Activated CD4-positive, alpha-beta T cell treated with anti-CD3 and anti-CD28 coated beads, Interleukin-2, amount 10 ng/mL, durations not matched to agents 7 days and 5 days (primary cell): ENCODE results near the gene SHOC1. TPM values are rescaled to one million over a fixed set of nuclear protein-coding genes. Genes with fewer than 3 reads are reported as not detected.
"Not testable (repeated sequence)": the region's sequence is repeated elsewhere in the genome, so short reads cannot be mapped to it uniquely, and the experiment has no call there.

Experiments
- CTCF ChIA-PET: fragments of 350-600 bp; sonication (Branson Sonifier 250); formaldehyde crosslinking; loops from one replicate; lab custom pipeline; 2021; ENCODE audit warnings: antibody characterized with exemption; lab: Charles Lee
- POLR2A ChIA-PET: fragments of 350-600 bp; sonication (Branson Sonifier 250); formaldehyde crosslinking; loops from one replicate; lab custom pipeline; 2021; ENCODE audit warnings: antibody characterized with exemption; lab: Charles Lee
- DNase-seq: peaks from one replicate; pipeline ENCODE4 v3.0.0-alpha.2; 2020
- H3K27ac Mint-ChIP-seq: one replicate; pipeline ENCODE4 v1.8.0; 2021; ENCODE audit warnings: mild to moderate bottlenecking, moderate library complexity, mixed read lengths
- H3K27me3 Mint-ChIP-seq: one replicate; pipeline ENCODE4 v1.8.0; 2021; ENCODE audit warnings: mixed read lengths
- H3K36me3 Mint-ChIP-seq: one replicate; pipeline ENCODE4 v1.8.0; 2021; ENCODE audit warnings: low read depth, mixed read lengths
- H3K4me1 Mint-ChIP-seq: one replicate; pipeline ENCODE4 v1.8.0; 2021; ENCODE audit warnings: mixed read lengths
- H3K4me3 Mint-ChIP-seq: one replicate; pipeline ENCODE4 v1.8.0; 2021; ENCODE audit warnings: mild to moderate bottlenecking, moderate library complexity, mixed read lengths
- H3K9me3 Mint-ChIP-seq: one replicate; pipeline ENCODE4 v1.8.0; 2021; ENCODE audit warnings: mixed read lengths
- total RNA-seq, 2 experiments: library from RNA; stranded (reverse); gene quantifications; one replicate each; pipeline ENCODE4 v1.2.3, GENCODE V29; 2021

The SHOC1 gene
- total RNA-seq, 2 experiments from 2014 or later: not detected

GRCh38 chr9:111799506-111799905 is 4.8 kb upstream of the SHOC1 start:
- ChIA-PET POLR2A (no interaction called here), CTCF (no interaction called here)
- Mint-ChIP-seq H3K4me1 (peaks cover 8% of the 10 kb centered on the region), H3K4me3 (no peak overlapping the region), H3K27me3 (no peaks in the 10 kb centered on the region), H3K9me3 (no peaks in the 10 kb centered on the region), H3K36me3 (no peaks in the 10 kb centered on the region), H3K27ac (no peak overlapping the region)
- no peak for DNase-seq

GRCh38 chr9:111798786-111799185 is 4.0 kb upstream of the SHOC1 start:
- Mint-ChIP-seq H3K4me3 (no peak overlapping the region), H3K4me1 (peaks cover under 1% of the 10 kb centered on the region), H3K9me3 (no peaks in the 10 kb centered on the region), H3K36me3 (no peaks in the 10 kb centered on the region), H3K27ac (no peak overlapping the region), H3K27me3 (no peaks in the 10 kb centered on the region)
- no peak for DNase-seq
- POLR2A ChIA-PET: no interaction called here
- CTCF ChIA-PET: no interaction called here

GRCh38 chr9:111795557-111795839 is 761 bp upstream of the SHOC1 start:
- CTCF ChIA-PET: no interaction called here
- Mint-ChIP-seq H3K36me3 (no peaks in the 10 kb centered on the region), H3K4me3 (no peak overlapping the region), H3K27ac (no peak overlapping the region), H3K27me3 (no peaks in the 10 kb centered on the region), H3K9me3 (no peaks in the 10 kb centered on the region), H3K4me1 (no peaks in the 10 kb centered on the region)
- DNase-seq: no peak
- POLR2A ChIA-PET: no interaction called here

- H3K4me3 Mint-ChIP-seq, POLR2A ChIA-PET, H3K4me1 Mint-ChIP-seq, H3K27me3 Mint-ChIP-seq, DNase-seq, H3K9me3 Mint-ChIP-seq, H3K36me3 Mint-ChIP-seq, CTCF ChIA-PET, H3K27ac Mint-ChIP-seq: not testable (repeated sequence)
Measured at GRCh38 chr9:111791821-111792220, 2.9 kb downstream of the SHOC1 start.

- Mint-ChIP-seq H3K27me3 (peaks cover 2% of the 10 kb centered on the region), H3K4me1 (no peaks in the 10 kb centered on the region), H3K27ac (no peak overlapping the region), H3K9me3 (peaks cover 6% of the 10 kb centered on the region), H3K36me3 (peaks cover under 1% of the 10 kb centered on the region), H3K4me3 (no peak overlapping the region)
- POLR2A ChIA-PET: no interaction called here
- no peak for DNase-seq
- CTCF ChIA-PET: no interaction called here
Measured at GRCh38 chr9:111789881-111790280, 4.9 kb downstream of the SHOC1 start.

- ChIA-PET CTCF (interaction anchor here (1.6 kb wide), 1 partner anchor 85 kb away, joined by 4 read pairs; no protein-coding TSS in a partner anchor), POLR2A (interaction anchor here (0.6 kb wide), 1 partner anchor 222 kb away, joined by 3 read pairs; no protein-coding TSS in a partner anchor)
- H3K36me3 Mint-ChIP-seq: peaks cover 5% of the 10 kb centered on the region
- H3K27me3 Mint-ChIP-seq: no peaks in the 10 kb centered on the region
- H3K4me1 Mint-ChIP-seq: no peaks in the 10 kb centered on the region
- H3K27ac Mint-ChIP-seq: no peak overlapping the region
- no peak for DNase-seq
- H3K9me3 Mint-ChIP-seq: peaks cover 6% of the 10 kb centered on the region
- H3K4me3 Mint-ChIP-seq: no peak overlapping the region
Measured at GRCh38 chr9:111783857-111784256, 10.9 kb downstream of the SHOC1 start.

- Mint-ChIP-seq H3K9me3 (peaks cover 6% of the 10 kb centered on the region), H3K27ac (no peak overlapping the region), H3K4me1 (no peaks in the 10 kb centered on the region), H3K27me3 (no peaks in the 10 kb centered on the region), H3K36me3 (peaks cover 5% of the 10 kb centered on the region), H3K4me3 (no peak overlapping the region)
- no peak for DNase-seq
- CTCF ChIA-PET: interaction anchor here (1.6 kb wide), 1 partner anchor 85 kb away, joined by 4 read pairs; no protein-coding TSS in a partner anchor
- POLR2A ChIA-PET: no interaction called here
Measured at GRCh38 chr9:111783424-111783823, 11.3 kb downstream of the SHOC1 start.

GRCh38 chr9:111766066-111766465 is 28.7 kb downstream of the SHOC1 start:
- Mint-ChIP-seq H3K36me3 (peaks cover 10% of the 10 kb centered on the region), H3K4me1 (no peaks in the 10 kb centered on the region), H3K27ac (no peak overlapping the region), H3K9me3 (peaks cover 14% of the 10 kb centered on the region), H3K4me3 (no peak overlapping the region), H3K27me3 (no peaks in the 10 kb centered on the region)
- POLR2A ChIA-PET: no interaction called here
- CTCF ChIA-PET: interaction anchor here (0.6 to 1.0 kb wide), 2 partner anchors 9 to 178 kb away, joined by 3 read pairs; no protein-coding TSS in a partner anchor
- no peak for DNase-seq

GRCh38 chr9:111762556-111762955 is 32.2 kb downstream of the SHOC1 start:
- Mint-ChIP-seq H3K9me3 (peaks cover 12% of the 10 kb centered on the region), H3K27me3 (peaks cover 4% of the 10 kb centered on the region), H3K36me3 (peaks cover 6% of the 10 kb centered on the region), H3K4me1 (peaks cover 3% of the 10 kb centered on the region), H3K27ac (no peak overlapping the region), H3K4me3 (no peak overlapping the region)
- DNase-seq: no peak
- POLR2A ChIA-PET: interaction anchor here (0.7 kb wide), 1 partner anchor 315 kb away, joined by 3 read pairs; no protein-coding TSS in a partner anchor
- CTCF ChIA-PET: no interaction called here

- Mint-ChIP-seq H3K27me3 (peaks cover 4% of the 10 kb centered on the region), H3K36me3 (no peaks in the 10 kb centered on the region), H3K4me1 (peaks cover 3% of the 10 kb centered on the region), H3K4me3 (no peak overlapping the region), H3K27ac (no peak overlapping the region), H3K9me3 (no peaks in the 10 kb centered on the region)
- ChIA-PET POLR2A (interaction anchor here (0.6 kb wide), 1 partner anchor 162 kb away, joined by 3 read pairs; no protein-coding TSS in a partner anchor), CTCF (interaction anchor here (0.8 to 2.2 kb wide), 5 partner anchors 9 to 338 kb away, joined by 3 to 6 read pairs (median 4); no protein-coding TSS in a partner anchor)
- DNase-seq: peak; percentile 72
Measured at GRCh38 chr9:111759762-111760639, 34.7 kb downstream of the SHOC1 start.

GRCh38 chr9:111754800-111755199 is 39.9 kb downstream of the SHOC1 start:
- peaks cover 19% of the 10 kb centered on the region for H3K9me3 Mint-ChIP-seq
- H3K27ac Mint-ChIP-seq: no peak overlapping the region
- peaks cover 4% of the 10 kb centered on the region for H3K27me3 Mint-ChIP-seq
- H3K4me3 Mint-ChIP-seq: no peak overlapping the region
- H3K4me1 Mint-ChIP-seq: no peaks in the 10 kb centered on the region
- peaks cover 4% of the 10 kb centered on the region for H3K36me3 Mint-ChIP-seq
- DNase-seq: no peak
- ChIA-PET POLR2A (no interaction called here), CTCF (no interaction called here)

GRCh38 chr9:111752455-111752854 is 42.3 kb downstream of the SHOC1 start:
- Mint-ChIP-seq H3K9me3 (peaks cover 19% of the 10 kb centered on the region), H3K27ac (no peak overlapping the region), H3K36me3 (peaks cover 4% of the 10 kb centered on the region), H3K4me1 (no peaks in the 10 kb centered on the region), H3K4me3 (no peak overlapping the region), H3K27me3 (no peaks in the 10 kb centered on the region)
- ChIA-PET POLR2A (no interaction called here), CTCF (no interaction called here)
- DNase-seq: no peak
